HG03280 (cell line): ENCODE measurements around the gene RHBDL2.
"Not testable (repeated sequence)": the region's sequence is repeated elsewhere in the genome, so short reads cannot be mapped to it uniquely, and the experiment has no call there.

Experiments
- ATAC-seq: cut with Tn5 transposase; IDR thresholded peaks from one replicate; pipeline ENCODE4 v1.9.1; 2021; ENCODE audit warnings: mild to moderate bottlenecking, moderate library complexity; ENCODE audit not compliant: unreplicated experiment

Gene RHBDL2, protein sequence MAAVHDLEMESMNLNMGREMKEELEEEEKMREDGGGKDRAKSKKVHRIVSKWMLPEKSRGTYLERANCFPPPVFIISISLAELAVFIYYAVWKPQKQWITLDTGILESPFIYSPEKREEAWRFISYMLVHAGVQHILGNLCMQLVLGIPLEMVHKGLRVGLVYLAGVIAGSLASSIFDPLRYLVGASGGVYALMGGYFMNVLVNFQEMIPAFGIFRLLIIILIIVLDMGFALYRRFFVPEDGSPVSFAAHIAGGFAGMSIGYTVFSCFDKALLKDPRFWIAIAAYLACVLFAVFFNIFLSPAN

GRCh38 chr1:38941527-38942019, at the start of gene RHBDL2:
Gene RHBDL2 (minus strand): TSS chr1:38941830. CDS start chr1:38919212, 22,618 bp downstream.
- ATAC-seq, result no peak

- ATAC-seq, result peak; percentile 95
Observed at GRCh38 chr1:38990738-38991637, 49.4 kb upstream of the RHBDL2 start, which contains the start of gene AKIRIN1. Gene AKIRIN1 (plus strand): TSS chr1:38991276. CDS start chr1:38991381, 105 bp downstream.

- ATAC-seq, result no peak
Observed at GRCh38 chr1:38990386-38990737, 48.7 kb upstream of the RHBDL2 start.

DNA sequence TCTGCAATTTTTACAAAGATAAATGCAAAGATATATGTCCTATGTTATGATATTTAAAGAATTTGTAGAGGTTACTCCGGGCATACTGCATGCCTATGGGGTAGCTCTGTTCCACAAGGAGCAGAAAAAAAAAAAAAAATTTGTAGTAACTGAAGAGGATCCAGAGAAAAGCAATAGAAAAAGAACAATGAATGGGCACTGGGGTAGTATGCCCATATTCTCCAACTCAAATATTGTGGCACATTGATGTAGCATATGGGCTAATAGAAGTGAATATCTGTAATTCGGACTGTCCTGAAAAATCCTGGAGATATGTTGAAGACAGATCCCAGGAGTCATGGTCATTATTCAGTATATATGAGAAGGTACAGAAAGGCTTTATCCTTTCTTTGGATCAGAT, 48.3 kb upstream of the RHBDL2 start:
- no peak for ATAC-seq

DNA sequence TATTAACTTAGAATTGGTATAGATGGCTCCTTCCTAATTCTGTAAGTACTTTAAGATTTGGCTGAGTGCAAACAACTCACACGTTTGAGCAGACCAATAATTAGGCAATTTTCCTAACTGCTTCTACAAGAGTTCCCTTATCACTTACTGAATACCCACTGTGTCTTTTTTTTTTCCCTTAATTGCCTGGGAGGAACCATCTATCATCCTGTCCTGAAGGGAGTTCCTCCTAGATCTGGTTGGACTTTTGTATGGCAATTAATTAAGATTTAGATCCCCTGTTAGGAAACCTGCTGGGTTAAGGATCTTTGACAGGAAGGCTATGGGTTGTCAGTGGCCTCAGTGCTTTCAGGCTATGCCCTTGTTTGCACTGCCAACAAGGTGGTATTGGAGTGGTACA, 37.8 kb upstream of the RHBDL2 start:
- not testable (repeated sequence) for ATAC-seq

DNA sequence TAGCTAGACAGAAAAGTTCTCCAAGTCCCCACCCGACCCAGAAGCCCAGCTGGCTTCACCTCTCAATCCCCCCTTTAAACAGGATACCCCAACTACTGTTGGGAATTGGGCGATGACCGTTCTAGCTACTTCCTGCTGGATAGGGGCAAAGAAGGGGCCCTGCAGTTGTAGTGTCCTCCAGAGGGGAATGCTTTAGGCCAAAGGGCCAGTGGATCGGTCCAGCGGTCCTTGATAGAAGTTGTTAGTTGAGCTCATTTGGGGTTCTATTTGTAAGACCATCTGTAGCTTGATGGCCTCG, 36.6 kb upstream of the RHBDL2 start:
- not testable (repeated sequence) for ATAC-seq

- ATAC-seq, result not testable (repeated sequence)
Observed at GRCh38 chr1:38977399-38978244, 36.0 kb upstream of the RHBDL2 start.

- no peak for ATAC-seq
Observed at GRCh38 chr1:38973659-38974437, 32.2 kb upstream of the RHBDL2 start.

DNA sequence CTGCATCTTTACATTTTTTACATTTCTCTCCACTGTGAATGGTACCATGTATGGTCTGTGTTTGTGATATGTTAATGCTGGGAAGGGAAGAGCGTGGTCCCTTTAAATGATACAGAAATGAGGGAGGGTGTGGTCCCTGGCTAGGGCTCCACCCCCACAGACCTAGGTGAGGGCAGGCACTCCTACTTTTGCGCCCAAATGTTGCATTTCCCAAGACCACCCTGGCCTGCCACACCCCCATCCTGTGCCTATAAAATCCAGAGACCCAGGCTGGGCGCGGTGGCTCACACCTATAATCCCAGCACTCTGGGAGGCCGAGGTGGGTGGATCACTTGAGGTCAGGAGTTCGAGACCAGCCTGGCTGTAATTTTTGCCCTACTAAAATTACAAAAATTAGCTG, 31.5 kb upstream of the RHBDL2 start:
- not testable (repeated sequence) for ATAC-seq

DNA sequence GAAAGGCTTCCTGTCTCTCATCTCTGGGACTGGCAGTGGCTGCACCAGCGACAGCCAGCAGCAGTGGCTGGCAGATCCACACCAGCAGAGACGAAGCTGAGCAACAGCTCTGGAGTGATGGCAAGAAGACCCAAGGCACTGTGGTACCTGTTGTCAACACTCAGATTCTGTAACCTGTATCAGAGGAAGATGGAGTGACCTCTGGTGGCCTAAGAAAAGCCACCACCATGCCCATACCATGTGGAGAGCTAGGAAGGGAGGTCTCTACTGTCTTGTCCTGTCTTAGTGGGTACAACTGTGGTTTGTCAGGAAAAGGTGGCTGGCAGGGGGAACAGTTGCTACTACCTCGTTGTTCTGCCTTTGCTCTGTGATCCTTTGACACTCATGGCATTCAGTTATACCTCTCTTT, 22.5 kb upstream of the RHBDL2 start:
- no peak for ATAC-seq

- no peak for ATAC-seq
Observed at GRCh38 chr1:38962560-38962959, 20.9 kb upstream of the RHBDL2 start.

- no peak for ATAC-seq
Observed at GRCh38 chr1:38962113-38962512, 20.5 kb upstream of the RHBDL2 start.

DNA sequence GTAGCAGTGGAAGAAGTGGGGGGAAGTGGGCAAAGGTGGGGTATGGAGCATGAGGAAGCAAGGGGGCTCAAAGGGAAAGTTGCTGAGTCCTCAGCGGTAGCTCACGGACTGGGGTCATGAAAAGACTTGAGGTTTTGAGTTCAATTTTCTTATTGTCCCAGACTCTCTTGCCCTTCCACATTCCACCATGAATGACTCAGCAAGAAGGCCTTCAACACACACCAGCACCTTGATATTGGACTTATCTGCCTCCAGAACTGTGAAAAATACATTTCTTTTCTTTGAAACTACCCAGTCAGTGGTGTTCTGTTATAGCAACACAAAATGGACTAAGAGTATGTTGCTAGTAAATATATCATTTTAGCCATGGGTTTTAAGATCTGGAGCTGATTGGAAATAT, 17.3 kb upstream of the RHBDL2 start:
- no peak for ATAC-seq

GRCh38 chr1:38953433-38953860, 11.8 kb upstream of the RHBDL2 start:
- ATAC-seq, result no peak

DNA sequence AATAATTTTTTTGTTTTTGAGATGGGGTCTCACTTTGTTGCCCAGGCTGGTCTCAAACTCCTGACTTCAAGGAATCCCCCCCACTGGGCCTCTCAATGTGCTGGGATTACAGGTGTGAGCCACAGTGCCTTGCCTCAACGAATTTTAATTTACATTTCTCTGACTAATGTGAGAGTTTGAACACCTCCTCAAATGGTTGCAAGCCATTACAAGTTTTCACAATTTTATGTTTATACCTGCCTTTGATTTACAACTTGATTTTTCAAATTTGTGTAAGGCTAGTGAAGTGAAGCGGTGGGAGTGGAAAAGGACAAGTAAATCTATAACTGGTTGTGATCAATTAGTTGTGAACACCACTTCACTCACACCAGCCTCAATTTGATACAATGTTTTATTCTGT, 8.9 kb upstream of the RHBDL2 start:
- no peak for ATAC-seq

GRCh38 chr1:38944547-38944946, 2.9 kb upstream of the RHBDL2 start:
- no peak for ATAC-seq

DNA sequence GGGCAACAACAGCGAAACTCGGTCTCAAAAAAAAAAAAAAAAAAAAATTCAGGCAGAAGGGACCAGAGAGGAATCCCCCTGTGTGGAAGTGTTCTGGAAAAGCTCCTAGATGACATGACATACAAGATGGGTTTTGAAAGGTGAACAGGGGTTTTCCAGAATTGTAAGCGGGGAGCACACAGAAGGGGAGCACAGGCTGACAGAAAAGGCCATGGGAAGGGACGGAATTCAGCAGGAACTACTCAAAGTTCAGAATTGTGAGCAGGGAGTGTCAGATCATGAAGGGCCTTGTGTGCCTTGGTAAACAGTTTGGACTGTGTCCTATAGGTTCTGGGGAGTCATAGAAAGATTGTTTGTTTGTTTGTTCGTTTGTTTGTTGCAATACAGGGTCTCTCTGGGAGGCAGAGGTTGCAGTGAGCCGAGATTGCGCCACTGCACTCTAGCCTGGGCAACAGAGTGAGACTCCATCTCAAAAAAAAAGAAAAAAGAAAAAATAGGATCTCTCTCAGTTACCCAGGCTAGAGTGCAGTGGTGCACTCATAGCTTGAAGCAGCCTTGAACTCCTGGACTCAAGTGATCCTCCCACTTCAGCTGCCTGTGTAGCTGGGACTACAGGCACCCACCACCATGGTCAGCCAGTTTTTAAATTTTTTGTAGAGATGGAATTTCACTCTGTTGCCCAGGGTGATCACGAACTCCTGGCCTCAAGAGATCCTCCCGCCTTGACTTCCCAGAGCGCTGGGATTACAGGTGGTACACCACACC, 1.2 kb upstream of the RHBDL2 start:
- ATAC-seq, result no peak

DNA sequence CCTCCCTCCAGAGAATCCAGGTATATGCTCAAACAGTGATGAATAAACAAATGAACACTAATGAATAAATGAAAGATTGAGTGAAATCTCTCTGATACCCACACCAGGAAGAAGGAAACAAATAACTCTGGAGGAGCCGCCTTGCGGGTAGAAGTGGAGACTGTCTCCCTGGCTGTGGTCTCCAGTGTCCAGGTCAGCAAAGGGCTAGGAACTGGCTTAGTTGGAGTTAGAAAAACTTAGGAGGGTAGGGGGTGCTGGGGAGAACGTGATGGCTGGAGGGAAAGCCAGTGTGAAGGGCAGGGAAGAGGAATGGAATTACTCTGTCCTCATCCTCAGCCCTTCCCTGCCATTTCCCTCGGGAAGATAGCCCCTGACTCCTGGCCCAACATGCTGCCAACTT, 537 bp downstream of the RHBDL2 start:
- ATAC-seq, result no peak

DNA sequence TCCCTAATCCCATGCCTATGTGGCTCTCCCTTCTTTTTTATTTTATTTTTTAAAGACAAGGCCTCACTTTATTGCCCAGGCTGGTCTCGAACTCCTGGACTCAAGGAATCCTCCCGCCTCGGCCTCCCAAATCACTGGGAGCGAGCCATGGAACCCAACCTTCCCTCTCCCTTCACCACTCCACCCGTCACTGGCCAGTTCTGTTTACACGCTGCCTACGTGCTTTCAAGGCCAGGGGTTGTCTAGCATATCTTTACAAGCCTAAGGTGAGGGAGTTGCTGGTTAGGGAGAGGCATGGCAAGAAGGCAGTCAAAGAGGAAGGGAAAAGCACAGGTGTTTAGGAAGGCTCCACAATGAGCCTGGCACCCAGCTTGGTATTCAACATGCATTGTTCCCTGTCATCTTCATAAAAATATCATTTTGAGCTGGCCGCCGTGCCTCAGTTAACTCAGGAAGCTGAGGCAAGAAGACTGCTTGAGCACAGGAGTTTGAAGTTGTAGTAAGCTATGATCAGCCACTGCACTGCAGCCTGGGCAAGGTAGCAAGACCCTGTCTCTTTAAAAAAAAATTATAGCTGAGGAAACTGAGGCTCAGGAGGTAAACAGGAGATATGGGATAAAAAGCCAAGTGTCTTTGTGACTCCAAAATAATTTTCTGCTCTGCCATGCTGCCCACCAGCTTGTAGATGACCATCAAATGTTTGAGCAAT, 1.1 kb downstream of the RHBDL2 start:
- no peak for ATAC-seq
